ENCODE results near the gene NAXE. TPM values are rescaled to one million over a fixed set of nuclear protein-coding genes. Genes with fewer than 3 reads are reported as not detected.

The NAXE gene
- total RNA-seq, 1 donor from 2014 or later, result 190 TPM

DNA sequence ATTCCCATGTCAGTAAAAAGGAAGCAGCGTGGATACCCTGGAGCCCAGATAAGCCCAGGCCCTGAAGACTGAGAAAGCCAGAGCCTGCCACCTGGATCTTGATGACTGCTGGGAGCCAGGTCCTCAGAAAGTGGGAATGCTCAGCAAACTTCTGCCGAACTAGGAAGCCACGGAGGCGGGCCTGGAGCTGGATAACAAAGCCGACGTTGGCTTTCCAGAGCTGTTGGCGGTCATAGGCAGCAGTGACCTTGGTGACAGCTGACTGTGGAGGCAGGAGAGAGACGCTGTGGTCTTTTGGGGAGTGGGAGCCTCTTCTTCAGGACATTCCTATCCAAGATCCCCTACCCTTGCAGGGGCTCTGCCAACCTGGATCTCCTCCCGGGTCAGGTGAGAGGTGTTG is 43.6 kb upstream of the NAXE start:
- H3K4me3 Mint-ChIP-seq (ENCODE audit: unreplicated experiment), result no peak overlapping the region

DNA sequence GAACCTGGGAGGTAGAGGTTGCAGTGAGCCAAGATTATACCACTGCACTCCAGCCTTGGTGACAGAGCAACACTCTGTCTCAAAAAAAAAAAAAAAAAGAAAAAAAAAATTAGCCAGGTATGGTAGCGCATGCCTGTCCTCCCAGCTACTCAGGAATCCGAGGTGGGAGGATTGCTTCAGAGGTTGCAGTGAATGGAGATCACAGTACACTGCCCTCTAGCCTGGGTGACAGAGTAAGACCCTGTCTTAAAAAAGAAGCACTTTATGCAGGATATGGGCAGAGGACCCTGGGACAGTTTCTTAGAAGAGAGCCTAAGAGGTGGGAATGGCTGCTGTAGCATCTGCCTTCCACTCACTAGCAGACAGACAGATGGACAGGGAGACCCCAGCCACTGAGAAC is 42.2 kb upstream of the NAXE start:
- Mint-ChIP-seq H3K27me3 (ENCODE audit: unreplicated experiment) (peaks cover under 1% of the 10 kb centered on the region), H3K9me3 (ENCODE audit: unreplicated experiment) (no peaks in the 10 kb centered on the region), H3K27ac (ENCODE audit: unreplicated experiment) (no peak overlapping the region), H3K36me3 (ENCODE audit: low read depth, unreplicated experiment) (peaks cover 20% of the 10 kb centered on the region), H3K4me3 (ENCODE audit: unreplicated experiment) (no peak overlapping the region), H3K4me1 (ENCODE audit: unreplicated experiment) (peaks cover 7% of the 10 kb centered on the region)
- TF ChIP-seq, protein P1, sequence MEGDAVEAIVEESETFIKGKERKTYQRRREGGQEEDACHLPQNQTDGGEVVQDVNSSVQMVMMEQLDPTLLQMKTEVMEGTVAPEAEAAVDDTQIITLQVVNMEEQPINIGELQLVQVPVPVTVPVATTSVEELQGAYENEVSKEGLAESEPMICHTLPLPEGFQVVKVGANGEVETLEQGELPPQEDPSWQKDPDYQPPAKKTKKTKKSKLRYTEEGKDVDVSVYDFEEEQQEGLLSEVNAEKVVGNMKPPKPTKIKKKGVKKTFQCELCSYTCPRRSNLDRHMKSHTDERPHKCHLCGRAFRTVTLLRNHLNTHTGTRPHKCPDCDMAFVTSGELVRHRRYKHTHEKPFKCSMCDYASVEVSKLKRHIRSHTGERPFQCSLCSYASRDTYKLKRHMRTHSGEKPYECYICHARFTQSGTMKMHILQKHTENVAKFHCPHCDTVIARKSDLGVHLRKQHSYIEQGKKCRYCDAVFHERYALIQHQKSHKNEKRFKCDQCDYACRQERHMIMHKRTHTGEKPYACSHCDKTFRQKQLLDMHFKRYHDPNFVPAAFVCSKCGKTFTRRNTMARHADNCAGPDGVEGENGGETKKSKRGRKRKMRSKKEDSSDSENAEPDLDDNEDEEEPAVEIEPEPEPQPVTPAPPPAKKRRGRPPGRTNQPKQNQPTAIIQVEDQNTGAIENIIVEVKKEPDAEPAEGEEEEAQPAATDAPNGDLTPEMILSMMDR (IDR thresholded peaks at IDR 0.05; ENCODE audit: unreplicated experiment), result no peak
- no peak for DNase-seq (ENCODE audit: low spot score)

More for the DNA sequence above, 43.6 kb upstream of the NAXE start:
- H3K36me3 Mint-ChIP-seq (ENCODE audit: low read depth, unreplicated experiment), result peaks cover 14% of the 10 kb centered on the region
- DNase-seq (ENCODE audit: low spot score), result no peak
- TF ChIP-seq, protein P1 (IDR thresholded peaks at IDR 0.05; ENCODE audit: unreplicated experiment), result no peak
- H3K4me1 Mint-ChIP-seq (ENCODE audit: unreplicated experiment), result peaks cover 20% of the 10 kb centered on the region
- H3K27ac Mint-ChIP-seq (ENCODE audit: unreplicated experiment), result no peak overlapping the region
- no peaks in the 10 kb centered on the region for H3K9me3 Mint-ChIP-seq (ENCODE audit: unreplicated experiment)
- peaks cover 1% of the 10 kb centered on the region for H3K27me3 Mint-ChIP-seq (ENCODE audit: unreplicated experiment)

DNA sequence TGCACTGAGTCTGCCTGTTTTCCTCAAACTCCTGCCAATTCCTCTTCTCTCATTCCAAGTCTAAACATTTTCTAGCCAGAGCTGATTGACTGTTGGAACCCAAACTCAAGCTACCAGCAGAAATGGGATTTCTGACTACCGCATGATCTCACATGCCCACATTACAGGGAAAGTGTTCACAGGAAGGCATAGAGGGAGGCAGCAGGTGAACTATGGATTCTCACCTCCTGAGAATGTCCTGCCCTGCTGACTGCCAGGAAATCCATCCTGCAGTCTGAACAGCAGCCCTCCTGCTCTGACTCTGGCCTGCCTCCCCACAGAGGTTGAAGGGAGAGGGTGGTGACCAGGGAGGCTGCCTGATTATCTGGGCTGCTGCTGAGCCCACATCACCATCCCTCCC is 41.7 kb upstream of the NAXE start:
- DNase-seq (ENCODE audit: low spot score), result no peak
- Mint-ChIP-seq H3K9me3 (ENCODE audit: unreplicated experiment) (no peaks in the 10 kb centered on the region), H3K27ac (ENCODE audit: unreplicated experiment) (no peak overlapping the region), H3K27me3 (ENCODE audit: unreplicated experiment) (peaks cover 2% of the 10 kb centered on the region), H3K4me3 (ENCODE audit: unreplicated experiment) (no peak overlapping the region), H3K4me1 (ENCODE audit: unreplicated experiment) (peaks cover 4% of the 10 kb centered on the region), H3K36me3 (ENCODE audit: low read depth, unreplicated experiment) (peaks cover 20% of the 10 kb centered on the region)
- TF ChIP-seq, protein P1 (IDR thresholded peaks at IDR 0.05; ENCODE audit: unreplicated experiment), result no peak

DNA sequence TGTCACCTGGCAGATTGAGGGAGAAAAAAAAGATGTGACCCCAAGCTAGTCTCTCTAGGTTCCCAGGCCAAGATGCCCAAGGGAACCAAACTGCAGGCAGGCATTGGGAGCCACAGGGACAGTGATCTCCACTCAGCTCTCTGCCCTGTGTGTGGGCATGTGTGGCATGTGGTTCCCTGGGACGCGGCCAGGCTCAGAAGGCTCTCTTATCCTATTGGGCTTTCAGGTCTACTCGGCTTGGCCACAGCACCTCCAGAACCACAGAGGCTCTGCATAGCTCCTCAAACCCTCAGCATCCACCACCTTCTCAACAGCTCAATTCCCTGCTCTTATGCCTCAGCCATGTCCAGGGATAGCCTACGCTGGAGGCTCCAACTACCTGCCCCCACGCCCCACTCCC is 41.2 kb upstream of the NAXE start:
- DNase-seq (ENCODE audit: low spot score), result no peak
- no peaks in the 10 kb centered on the region for H3K4me1 Mint-ChIP-seq (ENCODE audit: unreplicated experiment)
- TF ChIP-seq, protein P1 (IDR thresholded peaks at IDR 0.05; ENCODE audit: unreplicated experiment), result no peak
- H3K27ac Mint-ChIP-seq (ENCODE audit: unreplicated experiment), result no peak overlapping the region
- H3K36me3 Mint-ChIP-seq (ENCODE audit: low read depth, unreplicated experiment), result peaks cover 22% of the 10 kb centered on the region
- peak overlapping the region; percentile 10 for H3K4me3 Mint-ChIP-seq (ENCODE audit: unreplicated experiment)
- peaks cover 2% of the 10 kb centered on the region for H3K27me3 Mint-ChIP-seq (ENCODE audit: unreplicated experiment)
- H3K9me3 Mint-ChIP-seq (ENCODE audit: unreplicated experiment), result no peaks in the 10 kb centered on the region

DNA sequence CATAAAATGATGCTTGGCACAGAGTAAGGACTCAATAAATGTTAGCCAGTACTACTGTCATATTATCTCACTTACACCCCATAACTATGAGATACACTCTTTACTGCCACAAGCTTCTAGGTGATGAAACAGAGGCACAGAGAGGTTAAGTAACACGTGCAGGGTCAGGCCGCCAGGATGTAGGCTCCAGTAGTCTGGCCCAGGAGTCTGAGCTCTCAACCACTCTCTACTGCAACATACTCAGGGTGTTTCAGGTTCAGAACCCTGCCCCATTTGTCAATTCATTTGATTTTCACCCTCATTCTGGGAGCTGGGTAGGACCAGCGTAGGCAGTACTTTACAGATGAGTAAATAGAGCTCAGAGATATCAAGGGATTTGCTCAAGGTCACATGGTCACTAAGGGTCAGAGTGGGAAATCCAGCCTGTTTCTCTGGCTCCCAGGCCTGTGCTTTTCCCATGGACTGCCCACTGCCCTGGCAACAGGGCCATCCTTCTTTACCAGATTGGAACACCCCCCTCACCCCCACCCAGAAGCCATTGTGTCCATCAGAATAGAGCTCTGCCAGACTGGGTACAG is 40.4 kb upstream of the NAXE start:
- Mint-ChIP-seq H3K27ac (ENCODE audit: unreplicated experiment) (no peak overlapping the region), H3K4me3 (ENCODE audit: unreplicated experiment) (no peak overlapping the region), H3K9me3 (ENCODE audit: unreplicated experiment) (no peaks in the 10 kb centered on the region), H3K4me1 (ENCODE audit: unreplicated experiment) (no peaks in the 10 kb centered on the region), H3K27me3 (ENCODE audit: unreplicated experiment) (peaks cover 2% of the 10 kb centered on the region), H3K36me3 (ENCODE audit: low read depth, unreplicated experiment) (peaks cover 25% of the 10 kb centered on the region)
- DNase-seq (ENCODE audit: low spot score), result no peak
- TF ChIP-seq, protein P1 (IDR thresholded peaks at IDR 0.05; ENCODE audit: unreplicated experiment), result no peak
